Measurements from ENCODE around the gene FBXO46. TPM values are rescaled to one million over a fixed set of nuclear protein-coding genes. Genes with fewer than 3 reads are reported as not detected.

FBXO46 gene
- total and polyA plus RNA-seq, 2 of the 13 experiments (the other 11 are each of a cell fraction or from before 2014, with no cell fraction given): 6.2 to 6.4 TPM

DNA sequence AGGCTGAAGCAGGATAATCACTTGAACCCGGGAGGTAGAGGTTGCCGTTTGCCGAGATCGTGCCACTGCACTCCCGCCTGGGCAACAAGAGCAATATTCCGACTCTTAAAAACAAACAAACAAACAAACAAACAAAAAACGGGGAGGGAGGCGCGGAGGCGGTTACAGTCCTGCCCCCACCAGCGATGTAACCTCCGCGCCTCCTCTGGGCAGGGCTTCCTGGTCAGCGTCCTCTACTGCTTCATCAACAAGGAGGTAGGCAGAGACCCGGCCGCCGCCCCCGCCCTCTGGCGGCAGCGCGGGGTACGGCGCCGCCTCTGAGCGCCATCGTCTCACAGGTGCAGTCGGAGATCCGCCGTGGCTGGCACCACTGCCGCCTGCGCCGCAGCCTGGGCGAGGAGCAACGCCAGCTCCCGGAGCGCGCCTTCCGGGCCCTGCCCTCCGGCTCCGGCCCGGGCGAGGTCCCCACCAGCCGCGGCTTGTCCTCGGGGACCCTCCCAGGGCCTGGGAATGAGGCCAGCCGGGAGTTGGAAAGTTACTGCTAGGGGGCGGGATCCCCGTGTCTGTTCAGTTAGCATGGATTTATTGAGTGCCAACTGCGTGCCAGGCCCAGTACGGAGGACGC, 49.2 kb downstream of the FBXO46 start (continued):
- TF ChIP-seq THAP11 (CRISPR knock-in tag; IDR thresholded peaks at IDR 0.05) (peak; percentile 74), ARNTL (CRISPR knock-in tag; IDR thresholded peaks at IDR 0.05) (no peak), ARID4A (CRISPR knock-in tag; IDR thresholded peaks at IDR 0.05; ENCODE audit: borderline replicate concordance) (peak; percentile 74; the same call in 1 of the 2 replicates), RNF219 (CRISPR knock-in tag; IDR thresholded peaks at IDR 0.05) (no peak), ZFP36 (IDR thresholded peaks at IDR 0.05; ENCODE audit: borderline replicate concordance, low read depth, low read length, partially characterized antibody) (no peak), HDAC1 (CRISPR knock-in tag; IDR thresholded peaks at IDR 0.05) (peak; percentile 67), SOX5 (CRISPR knock-in tag; IDR thresholded peaks at IDR 0.05; ENCODE audit: borderline replicate concordance) (peak; percentile 24; the same call in 1 of the 2 replicates), ZNF382 (CRISPR knock-in tag; IDR thresholded peaks at IDR 0.05; ENCODE audit: borderline replicate concordance) (no peak), MEIS2 (CRISPR knock-in tag; IDR thresholded peaks at IDR 0.05) (no peak), ZNF780A (CRISPR knock-in tag; IDR thresholded peaks at IDR 0.05) (no peak), MBNL3 (CRISPR knock-in tag; conservative IDR thresholded peaks at IDR 0.05) (no peak), SALL1 (CRISPR knock-in tag; IDR thresholded peaks at IDR 0.05) (peak; percentile 70), ARID3A (IDR thresholded peaks at IDR 0.05; ENCODE audit: low read depth, low read length) (0 out of 2 replicates have a peak, but pooled peaks have one; percentile 17), RBM39 (IDR thresholded peaks at IDR 0.05; ENCODE audit: low read depth, low read length, poor library complexity, severe bottlenecking) (peak; percentile 80), NCOA2 (CRISPR knock-in tag; IDR thresholded peaks at IDR 0.05) (no peak), PBX2 (CRISPR knock-in tag; IDR thresholded peaks at IDR 0.05) (no peak)
- TF ChIP-seq, protein P1, sequence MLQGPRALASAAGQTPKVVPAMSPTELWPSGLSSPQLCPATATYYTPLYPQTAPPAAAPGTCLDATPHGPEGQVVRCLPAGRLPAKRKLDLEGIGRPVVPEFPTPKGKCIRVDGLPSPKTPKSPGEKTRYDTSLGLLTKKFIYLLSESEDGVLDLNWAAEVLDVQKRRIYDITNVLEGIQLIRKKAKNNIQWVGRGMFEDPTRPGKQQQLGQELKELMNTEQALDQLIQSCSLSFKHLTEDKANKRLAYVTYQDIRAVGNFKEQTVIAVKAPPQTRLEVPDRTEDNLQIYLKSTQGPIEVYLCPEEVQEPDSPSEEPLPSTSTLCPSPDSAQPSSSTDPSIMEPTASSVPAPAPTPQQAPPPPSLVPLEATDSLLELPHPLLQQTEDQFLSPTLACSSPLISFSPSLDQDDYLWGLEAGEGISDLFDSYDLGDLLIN (CRISPR knock-in tag; IDR thresholded peaks at IDR 0.05; ENCODE audit: borderline replicate concordance): no peak
